ENCODE data around the gene SRPRB.

DNA sequence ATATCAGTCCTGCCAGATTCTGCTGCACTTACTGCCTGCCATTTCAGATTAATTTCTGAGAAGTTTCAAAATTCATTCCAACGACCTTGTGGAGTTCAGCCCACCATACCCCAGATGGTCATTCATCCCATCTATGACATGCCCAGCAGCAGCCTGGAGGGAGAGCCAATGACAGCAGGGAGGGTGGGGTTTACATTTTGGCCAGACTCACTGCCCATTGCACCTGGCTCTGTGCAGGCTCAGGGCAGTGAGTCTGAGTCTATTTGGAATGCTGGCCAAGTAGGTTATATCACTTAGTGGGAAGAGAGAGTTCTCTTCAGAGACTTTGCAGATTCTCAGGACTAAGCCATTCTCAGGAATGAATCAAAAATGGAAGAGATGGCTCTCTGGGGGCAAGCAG, 21.5 kb downstream of the SRPRB start:
- TF ChIP-seq ETV1 (tag; conservative IDR thresholded peaks at IDR 0.05; ENCODE audit: low read depth) (no peak), CBFB (CRISPR knock-in tag; IDR thresholded peaks at IDR 0.05) (no peak), EGR1 (conservative IDR thresholded peaks at IDR 0.05) (no peak), MYC (IDR thresholded peaks at IDR 0.05; ENCODE audit: low read depth, low read length) (no peak), MYC (CRISPR knock-in tag; IDR thresholded peaks at IDR 0.05; ENCODE audit: borderline replicate concordance, low read depth) (no peak), CEBPB (tag; IDR thresholded peaks at IDR 0.05) (no peak), FOXA1 (IDR thresholded peaks at IDR 0.05; ENCODE audit: borderline replicate concordance) (no peak), HNRNPLL (IDR thresholded peaks at IDR 0.05; ENCODE audit: low read depth, low read length, poor library complexity, severe bottlenecking) (no peak), SP2 (IDR thresholded peaks at IDR 0.05; ENCODE audit: extremely low read depth, low read depth, low read length, poor library complexity, severe bottlenecking) (no peak), NCOR1 (IDR thresholded peaks at IDR 0.05) (no peak)
- TF ChIP-seq, protein P1, sequence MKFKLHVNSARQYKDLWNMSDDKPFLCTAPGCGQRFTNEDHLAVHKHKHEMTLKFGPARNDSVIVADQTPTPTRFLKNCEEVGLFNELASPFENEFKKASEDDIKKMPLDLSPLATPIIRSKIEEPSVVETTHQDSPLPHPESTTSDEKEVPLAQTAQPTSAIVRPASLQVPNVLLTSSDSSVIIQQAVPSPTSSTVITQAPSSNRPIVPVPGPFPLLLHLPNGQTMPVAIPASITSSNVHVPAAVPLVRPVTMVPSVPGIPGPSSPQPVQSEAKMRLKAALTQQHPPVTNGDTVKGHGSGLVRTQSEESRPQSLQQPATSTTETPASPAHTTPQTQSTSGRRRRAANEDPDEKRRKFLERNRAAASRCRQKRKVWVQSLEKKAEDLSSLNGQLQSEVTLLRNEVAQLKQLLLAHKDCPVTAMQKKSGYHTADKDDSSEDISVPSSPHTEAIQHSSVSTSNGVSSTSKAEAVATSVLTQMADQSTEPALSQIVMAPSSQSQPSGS (CRISPR knock-in tag; IDR thresholded peaks at IDR 0.05) = no peak
- TF ChIP-seq, protein P2, sequence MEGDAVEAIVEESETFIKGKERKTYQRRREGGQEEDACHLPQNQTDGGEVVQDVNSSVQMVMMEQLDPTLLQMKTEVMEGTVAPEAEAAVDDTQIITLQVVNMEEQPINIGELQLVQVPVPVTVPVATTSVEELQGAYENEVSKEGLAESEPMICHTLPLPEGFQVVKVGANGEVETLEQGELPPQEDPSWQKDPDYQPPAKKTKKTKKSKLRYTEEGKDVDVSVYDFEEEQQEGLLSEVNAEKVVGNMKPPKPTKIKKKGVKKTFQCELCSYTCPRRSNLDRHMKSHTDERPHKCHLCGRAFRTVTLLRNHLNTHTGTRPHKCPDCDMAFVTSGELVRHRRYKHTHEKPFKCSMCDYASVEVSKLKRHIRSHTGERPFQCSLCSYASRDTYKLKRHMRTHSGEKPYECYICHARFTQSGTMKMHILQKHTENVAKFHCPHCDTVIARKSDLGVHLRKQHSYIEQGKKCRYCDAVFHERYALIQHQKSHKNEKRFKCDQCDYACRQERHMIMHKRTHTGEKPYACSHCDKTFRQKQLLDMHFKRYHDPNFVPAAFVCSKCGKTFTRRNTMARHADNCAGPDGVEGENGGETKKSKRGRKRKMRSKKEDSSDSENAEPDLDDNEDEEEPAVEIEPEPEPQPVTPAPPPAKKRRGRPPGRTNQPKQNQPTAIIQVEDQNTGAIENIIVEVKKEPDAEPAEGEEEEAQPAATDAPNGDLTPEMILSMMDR (IDR thresholded peaks at IDR 0.05 in 2 of 3, conservative IDR thresholded peaks at IDR 0.05 in 1 of 3; ENCODE audit: insufficient read depth in 2 of 3, low read depth in 1 of 3, low read length in 3 of 3) = no peak
- TF ChIP-seq, protein P3, sequence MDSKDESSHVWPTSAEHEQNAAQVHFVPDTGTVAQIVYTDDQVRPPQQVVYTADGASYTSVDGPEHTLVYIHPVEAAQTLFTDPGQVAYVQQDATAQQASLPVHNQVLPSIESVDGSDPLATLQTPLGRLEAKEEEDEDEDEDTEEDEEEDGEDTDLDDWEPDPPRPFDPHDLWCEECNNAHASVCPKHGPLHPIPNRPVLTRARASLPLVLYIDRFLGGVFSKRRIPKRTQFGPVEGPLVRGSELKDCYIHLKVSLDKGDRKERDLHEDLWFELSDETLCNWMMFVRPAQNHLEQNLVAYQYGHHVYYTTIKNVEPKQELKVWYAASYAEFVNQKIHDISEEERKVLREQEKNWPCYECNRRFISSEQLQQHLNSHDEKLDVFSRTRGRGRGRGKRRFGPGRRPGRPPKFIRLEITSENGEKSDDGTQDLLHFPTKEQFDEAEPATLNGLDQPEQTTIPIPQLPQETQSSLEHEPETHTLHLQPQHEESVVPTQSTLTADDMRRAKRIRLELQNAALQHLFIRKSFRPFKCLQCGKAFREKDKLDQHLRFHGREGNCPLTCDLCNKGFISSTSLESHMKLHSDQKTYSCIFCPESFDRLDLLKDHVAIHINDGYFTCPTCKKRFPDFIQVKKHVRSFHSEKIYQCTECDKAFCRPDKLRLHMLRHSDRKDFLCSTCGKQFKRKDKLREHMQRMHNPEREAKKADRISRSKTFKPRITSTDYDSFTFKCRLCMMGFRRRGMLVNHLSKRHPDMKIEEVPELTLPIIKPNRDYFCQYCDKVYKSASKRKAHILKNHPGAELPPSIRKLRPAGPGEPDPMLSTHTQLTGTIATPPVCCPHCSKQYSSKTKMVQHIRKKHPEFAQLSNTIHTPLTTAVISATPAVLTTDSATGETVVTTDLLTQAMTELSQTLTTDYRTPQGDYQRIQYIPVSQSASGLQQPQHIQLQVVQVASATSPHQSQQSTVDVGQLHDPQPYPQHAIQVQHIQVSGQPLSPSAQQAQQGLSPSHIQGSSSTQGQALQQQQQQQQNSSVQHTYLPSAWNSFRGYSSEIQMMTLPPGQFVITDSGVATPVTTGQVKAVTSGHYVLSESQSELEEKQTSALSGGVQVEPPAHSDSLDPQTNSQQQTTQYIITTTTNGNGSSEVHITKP (IDR thresholded peaks at IDR 0.05; ENCODE audit: partially characterized antibody) = no peak
